Transverse colon (tissue), 4 donors: ENCODE results near the gene SSX2IP.

Experiments
- CTCF ChIP-seq, 5 experiments: fragments of 200-600 bp in 3 of 5; fragments of 450-650 bp in 2 of 5; sonication (generic) in 3 of 5; IDR thresholded peaks; 1 replicate in 2 of 5; 2 replicates in 3 of 5; pipeline ENCODE4 v1.5.1; 2016 to 2017; ENCODE audit warnings: antibody characterized with exemption in 5 of 5, inconsistent platforms in 3 of 5, mild to moderate bottlenecking in 2 of 5, moderate library complexity in 1 of 5
- EP300 ChIP-seq: sonication (generic); formaldehyde crosslinking; IDR thresholded peaks from one replicate; pipeline ENCODE4 v1.6.1; 2017; ENCODE audit warnings: antibody characterized with exemption, low read depth
- POLR2A ChIP-seq: fragments of 450-650 bp; IDR thresholded peaks from one replicate; pipeline ENCODE4 v1.6.1; 2016; ENCODE audit warnings: antibody characterized with exemption, mild to moderate bottlenecking, moderate library complexity
- POLR2AphosphoS5 ChIP-seq, 3 donors: sonication (generic); formaldehyde crosslinking; IDR thresholded peaks; one replicate each; pipeline ENCODE4 v1.6.1; 2016; ENCODE audit warnings: antibody characterized with exemption in 3 of 3

- TF ChIP-seq EP300 (no peak), POLR2A (no peak), CTCF (IDR thresholded peaks at IDR 0.05) (no peak), POLR2AphosphoS5 (IDR thresholded peaks at IDR 0.05) (no peak)
Measured at GRCh38 chr1:84675106-84675505, 15.2 kb downstream of the SSX2IP start.
